ENCODE measurements around the gene GTF3A.

- no peak for TF ChIP-seq CEBPB (IDR thresholded peaks at IDR 0.05; ENCODE audit: low read depth)
- TF ChIP-seq, protein P1, sequence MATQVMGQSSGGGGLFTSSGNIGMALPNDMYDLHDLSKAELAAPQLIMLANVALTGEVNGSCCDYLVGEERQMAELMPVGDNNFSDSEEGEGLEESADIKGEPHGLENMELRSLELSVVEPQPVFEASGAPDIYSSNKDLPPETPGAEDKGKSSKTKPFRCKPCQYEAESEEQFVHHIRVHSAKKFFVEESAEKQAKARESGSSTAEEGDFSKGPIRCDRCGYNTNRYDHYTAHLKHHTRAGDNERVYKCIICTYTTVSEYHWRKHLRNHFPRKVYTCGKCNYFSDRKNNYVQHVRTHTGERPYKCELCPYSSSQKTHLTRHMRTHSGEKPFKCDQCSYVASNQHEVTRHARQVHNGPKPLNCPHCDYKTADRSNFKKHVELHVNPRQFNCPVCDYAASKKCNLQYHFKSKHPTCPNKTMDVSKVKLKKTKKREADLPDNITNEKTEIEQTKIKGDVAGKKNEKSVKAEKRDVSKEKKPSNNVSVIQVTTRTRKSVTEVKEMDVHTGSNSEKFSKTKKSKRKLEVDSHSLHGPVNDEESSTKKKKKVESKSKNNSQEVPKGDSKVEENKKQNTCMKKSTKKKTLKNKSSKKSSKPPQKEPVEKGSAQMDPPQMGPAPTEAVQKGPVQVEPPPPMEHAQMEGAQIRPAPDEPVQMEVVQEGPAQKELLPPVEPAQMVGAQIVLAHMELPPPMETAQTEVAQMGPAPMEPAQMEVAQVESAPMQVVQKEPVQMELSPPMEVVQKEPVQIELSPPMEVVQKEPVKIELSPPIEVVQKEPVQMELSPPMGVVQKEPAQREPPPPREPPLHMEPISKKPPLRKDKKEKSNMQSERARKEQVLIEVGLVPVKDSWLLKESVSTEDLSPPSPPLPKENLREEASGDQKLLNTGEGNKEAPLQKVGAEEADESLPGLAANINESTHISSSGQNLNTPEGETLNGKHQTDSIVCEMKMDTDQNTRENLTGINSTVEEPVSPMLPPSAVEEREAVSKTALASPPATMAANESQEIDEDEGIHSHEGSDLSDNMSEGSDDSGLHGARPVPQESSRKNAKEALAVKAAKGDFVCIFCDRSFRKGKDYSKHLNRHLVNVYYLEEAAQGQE (IDR thresholded peaks at IDR 0.05; ENCODE audit: low read depth) = no peak
- peak; percentile 31; the same call in 1 of the 2 replicates for TF ChIP-seq RAD21 (IDR thresholded peaks at IDR 0.05; ENCODE audit: low read depth)
- peak; percentile 52 to 88 (median 74); a peak in 5 of 6 replicates for TF ChIP-seq CTCF (IDR thresholded peaks at IDR 0.05 in 2 of 3, conservative IDR thresholded peaks at IDR 0.05 in 1 of 3; ENCODE audit: borderline replicate concordance in 1 of 3, insufficient read depth in 1 of 3, low read depth in 2 of 3, low read length in 2 of 3)
- no peak for TF ChIP-seq POLR2AphosphoS5 (IDR thresholded peaks at IDR 0.05; ENCODE audit: low read depth, low read length)
- TF ChIP-seq MAX (IDR thresholded peaks at IDR 0.05) = no peak
- TF ChIP-seq EZH2phosphoT487 (IDR thresholded peaks at IDR 0.05; ENCODE audit: borderline replicate concordance) = no peak
- no peak for TF ChIP-seq POLR2A (IDR thresholded peaks at IDR 0.05; ENCODE audit: borderline replicate concordance, extremely low read depth, insufficient read depth, insufficient read length)
- TF ChIP-seq SRF (IDR thresholded peaks at IDR 0.05; ENCODE audit: low read depth) = no peak
- no peak for TF ChIP-seq TCF7L2 (IDR thresholded peaks at IDR 0.05; ENCODE audit: borderline replicate concordance, extremely low read depth, insufficient read depth, insufficient read length)
Observed at GRCh38 chr13:27375686-27376326, 48.6 kb upstream of the GTF3A start.

All from HCT116 (cell line).